HG03196 (cell line): Measurements from ENCODE around the gene TGFBR1.
"Not testable (repeated sequence)": the region's sequence is repeated elsewhere in the genome, so short reads cannot be mapped to it uniquely, and the experiment has no call there.

ENCODE experiments used
- ATAC-seq: cut with Tn5 transposase; IDR thresholded peaks from one replicate; pipeline ENCODE4 v1.9.1; 2021; ENCODE audit not compliant: unreplicated experiment

TGFBR1 gene

DNA sequence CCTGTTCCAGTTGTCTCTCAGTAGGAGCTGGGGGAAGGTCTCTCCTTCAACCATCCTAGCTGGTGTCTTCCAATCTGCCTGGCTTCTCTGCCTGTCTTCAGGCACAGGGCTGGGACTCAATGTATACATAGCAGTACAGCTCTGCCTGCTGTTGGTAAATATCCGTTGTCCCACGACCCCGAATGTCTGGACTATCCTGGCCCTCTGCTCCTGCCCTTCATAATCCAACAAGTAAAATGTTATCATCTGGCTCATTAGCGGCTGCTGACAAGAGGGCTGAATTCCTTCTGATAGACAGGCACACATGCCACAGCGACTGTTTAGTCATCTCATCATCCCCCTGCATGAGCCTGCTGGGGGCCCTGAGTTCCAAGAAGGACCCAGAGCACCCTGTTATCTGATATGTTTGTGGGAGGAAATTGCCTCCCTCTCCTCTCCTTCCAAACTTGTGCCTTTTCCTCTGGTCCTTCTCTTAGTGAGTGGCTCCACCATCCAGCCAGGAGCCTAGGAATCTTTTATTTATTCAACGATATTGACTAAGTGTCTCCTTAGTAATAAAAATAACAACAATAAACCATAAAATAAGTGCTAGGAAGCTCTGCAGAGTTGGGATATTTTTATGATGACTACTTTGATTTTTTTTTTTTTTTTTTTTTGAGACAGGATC, 29.5 kb upstream of the TGFBR1 start:
- no peak for ATAC-seq

DNA sequence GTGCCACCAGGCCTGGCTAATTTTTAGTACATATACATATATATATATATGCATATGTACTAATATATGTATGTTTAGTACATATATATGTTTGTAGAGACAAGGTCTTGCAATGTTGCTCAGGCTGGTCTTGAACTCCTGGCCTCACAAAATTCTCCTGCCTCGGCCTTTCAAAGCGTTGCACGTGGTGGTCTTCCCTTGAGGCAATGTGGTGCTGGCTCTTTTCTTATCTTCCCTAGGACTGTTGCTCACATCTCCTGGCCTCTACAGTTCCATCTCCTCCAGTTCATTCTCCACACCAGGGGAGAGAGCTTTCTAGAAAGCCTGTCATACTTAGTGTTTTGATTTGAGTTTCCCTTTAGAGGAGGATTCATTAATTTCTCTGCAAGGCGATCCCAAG, 28.9 kb upstream of the TGFBR1 start:
- no peak for ATAC-seq

DNA sequence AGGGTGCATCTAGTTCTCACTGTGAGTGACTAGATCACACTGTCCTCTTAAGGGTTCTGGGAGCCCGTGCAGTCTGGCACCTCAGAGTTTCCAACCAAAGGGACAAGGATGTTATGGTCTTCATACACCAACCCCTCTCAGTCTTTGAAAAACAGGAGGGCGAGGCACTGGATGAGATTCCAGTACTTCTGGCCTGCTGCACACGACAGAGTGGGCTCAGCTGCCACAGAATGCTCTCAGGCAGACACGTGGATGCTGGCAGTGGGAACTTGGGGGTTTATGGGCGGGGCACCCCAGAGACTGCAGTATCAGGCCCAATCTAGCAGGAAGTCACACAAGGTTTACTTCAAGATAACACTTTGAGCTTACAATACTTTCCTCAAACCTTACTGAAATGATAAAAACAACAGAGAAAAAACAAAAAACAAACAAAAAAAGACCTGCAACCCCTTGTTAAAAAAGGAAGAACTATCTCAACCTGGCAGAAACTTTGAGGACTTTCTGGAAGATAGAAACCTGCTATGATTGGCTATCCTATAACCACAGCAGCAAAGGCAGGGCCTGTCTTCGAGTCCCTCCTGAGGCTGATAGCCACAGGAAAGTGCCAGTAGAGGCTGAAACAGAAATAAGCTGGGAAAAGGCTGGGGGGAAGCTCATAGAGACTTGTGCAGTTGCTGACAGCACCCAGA, 28.3 kb upstream of the TGFBR1 start:
- no peak for ATAC-seq

DNA sequence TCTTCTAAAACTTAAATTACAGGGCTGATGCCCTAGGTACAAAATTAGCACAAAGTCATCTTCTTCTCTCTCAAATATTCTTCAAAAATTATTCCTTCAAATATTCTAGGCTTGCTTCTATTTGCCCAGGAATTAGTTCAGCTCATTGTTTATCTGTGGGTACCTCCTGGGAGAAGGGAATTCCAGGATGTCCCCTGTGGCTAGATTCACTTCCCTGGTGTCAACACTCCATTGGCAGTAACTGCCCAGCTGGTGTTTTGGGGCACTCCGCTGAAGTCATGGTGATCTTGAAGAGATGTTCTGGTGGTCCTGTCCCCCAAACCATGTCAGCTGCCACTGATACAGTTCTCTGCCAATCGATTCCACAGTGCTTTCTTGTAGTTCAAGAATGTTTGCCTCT, 26.2 kb upstream of the TGFBR1 start:
- no peak for ATAC-seq

DNA sequence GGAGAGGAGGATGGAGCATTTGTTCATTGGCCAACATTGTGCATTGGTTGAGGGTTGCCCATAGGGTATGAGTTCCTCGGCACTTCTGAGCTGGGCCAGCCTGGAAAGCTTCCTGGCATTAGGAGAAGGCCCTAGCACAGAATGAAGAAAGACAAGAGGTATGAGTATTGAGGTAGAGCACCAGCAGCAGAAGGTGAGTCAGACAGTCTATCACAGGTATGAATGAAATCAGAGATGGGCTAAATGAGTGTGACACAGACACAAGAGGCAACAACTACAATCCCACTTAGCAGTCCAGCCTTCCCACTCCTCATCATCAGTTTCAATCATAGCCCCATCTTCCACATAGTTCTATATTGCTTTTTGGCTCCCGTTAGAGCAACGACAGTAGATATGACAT, 25.4 kb upstream of the TGFBR1 start:
- no peak for ATAC-seq

DNA sequence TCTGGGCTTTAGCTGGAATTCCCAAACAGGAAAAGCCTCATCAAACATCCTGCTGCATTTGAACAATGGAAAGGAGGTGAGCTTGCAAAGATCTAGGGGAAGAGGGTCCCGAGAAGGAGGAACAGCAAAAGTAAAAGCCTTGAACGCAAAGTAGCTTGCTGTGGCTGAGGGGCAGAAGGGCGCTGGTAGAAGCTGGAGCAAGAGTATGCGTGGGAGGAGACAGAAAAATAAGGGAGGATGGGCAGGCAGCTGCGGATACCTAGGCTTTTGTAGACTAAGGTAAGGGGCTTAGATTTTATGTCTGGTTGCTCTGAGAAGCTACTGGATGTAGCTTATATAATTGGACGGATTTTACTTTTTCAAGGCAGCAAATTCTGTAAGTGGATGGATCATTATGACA, 21.9 kb upstream of the TGFBR1 start:
- no peak for ATAC-seq

DNA sequence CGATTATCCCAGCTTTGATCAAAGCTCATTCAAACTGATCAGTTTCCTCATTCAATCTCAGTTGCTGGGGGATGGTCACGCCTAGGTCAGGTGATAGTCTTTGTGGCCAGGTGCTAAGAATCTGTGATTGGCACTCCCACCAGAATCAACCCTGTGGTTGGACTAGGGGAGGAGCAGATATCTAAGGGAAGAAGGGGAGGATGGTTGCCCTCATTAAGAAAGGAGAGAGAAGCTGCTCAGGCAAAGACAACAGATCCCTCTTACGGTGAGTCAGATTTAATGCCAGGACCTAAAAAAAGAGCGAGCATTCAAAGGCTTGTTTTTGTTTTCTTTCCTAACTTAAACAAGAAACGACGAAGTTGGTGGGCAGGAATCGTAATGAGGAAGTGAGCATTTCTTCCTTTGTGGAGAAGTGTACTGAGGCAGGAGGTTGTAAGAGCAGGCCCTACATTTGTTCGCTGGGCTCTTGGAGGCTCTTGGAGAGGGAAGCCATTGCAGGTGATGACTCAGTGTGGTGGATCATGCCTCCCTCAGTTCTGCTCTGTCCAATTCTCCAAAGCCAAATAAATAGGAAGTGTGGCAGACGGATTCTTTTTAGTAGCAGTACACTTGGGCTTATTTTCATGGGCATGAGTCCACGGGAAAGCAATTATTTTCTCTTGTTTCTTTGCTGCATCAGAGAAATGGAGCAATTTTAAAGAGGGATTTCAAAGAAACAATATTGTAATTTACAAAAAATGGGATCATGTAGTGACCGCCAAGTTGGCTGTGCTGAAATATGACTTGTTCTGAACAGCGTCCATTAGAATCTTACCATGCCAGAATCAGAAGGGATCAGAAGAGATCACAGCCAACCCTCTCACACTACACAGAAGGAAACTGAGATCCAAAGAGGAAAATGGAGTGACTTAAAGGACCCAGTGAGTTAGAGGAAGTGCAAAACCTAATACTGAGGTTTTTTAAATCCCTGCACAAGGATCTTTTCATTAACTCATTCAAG, 18.7 kb upstream of the TGFBR1 start:
- no peak for ATAC-seq

DNA sequence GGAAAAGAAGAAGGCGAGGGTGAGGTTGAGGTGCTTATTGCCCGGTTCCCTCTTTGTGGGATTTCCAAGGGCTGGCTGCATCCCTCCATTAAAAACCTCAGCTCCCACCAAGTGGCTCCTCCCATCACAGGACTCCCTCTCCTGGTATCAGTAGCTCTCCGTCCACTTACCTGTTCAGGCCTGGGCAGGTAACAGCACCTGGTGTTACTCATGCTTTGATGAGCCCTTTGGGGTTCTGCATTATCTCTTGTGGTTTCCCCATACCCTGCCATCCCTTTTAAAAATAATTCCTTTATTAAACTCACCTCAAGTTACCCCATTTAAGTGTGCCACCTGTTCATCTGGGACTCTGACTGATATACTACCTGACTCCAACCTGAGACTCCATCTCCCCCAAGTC, 17.5 kb upstream of the TGFBR1 start:
- ATAC-seq, result no peak

DNA sequence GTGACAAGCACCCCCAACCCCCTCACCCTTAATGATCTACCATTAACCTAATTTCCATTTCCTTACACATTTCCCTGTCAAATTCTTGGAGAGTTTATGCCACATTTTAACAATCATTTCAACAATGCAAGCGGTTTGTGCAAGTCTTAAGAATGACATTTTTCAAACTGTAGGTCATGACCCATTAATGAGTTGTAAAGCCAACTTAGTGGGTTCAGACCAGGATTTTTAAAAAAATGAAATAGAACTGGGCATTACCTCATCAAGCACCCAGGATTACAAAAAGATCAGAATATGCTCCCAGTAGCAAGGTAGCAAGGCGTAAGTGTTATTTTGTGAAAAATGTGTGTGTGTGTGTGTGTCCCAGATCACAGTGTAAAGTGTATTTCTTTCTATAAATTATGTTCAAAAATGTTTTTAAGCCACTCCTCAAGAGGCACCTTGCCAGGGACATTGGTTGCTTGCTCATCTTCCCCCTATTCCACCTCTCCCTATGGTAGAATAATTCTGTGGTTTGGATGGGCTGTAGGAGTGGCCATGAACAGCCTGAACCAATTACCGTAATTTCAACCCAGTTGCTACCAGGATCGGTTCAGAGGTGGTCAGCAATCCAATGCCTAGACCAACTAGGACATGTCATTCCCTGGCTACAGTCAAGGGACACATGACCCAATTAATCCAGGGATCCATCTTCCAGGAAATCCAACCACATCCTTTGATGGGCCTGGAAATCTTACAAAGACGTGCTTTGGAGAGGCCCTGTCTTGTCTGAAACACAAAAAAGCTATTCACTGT, 14.4 kb upstream of the TGFBR1 start:
- ATAC-seq, result no peak

DNA sequence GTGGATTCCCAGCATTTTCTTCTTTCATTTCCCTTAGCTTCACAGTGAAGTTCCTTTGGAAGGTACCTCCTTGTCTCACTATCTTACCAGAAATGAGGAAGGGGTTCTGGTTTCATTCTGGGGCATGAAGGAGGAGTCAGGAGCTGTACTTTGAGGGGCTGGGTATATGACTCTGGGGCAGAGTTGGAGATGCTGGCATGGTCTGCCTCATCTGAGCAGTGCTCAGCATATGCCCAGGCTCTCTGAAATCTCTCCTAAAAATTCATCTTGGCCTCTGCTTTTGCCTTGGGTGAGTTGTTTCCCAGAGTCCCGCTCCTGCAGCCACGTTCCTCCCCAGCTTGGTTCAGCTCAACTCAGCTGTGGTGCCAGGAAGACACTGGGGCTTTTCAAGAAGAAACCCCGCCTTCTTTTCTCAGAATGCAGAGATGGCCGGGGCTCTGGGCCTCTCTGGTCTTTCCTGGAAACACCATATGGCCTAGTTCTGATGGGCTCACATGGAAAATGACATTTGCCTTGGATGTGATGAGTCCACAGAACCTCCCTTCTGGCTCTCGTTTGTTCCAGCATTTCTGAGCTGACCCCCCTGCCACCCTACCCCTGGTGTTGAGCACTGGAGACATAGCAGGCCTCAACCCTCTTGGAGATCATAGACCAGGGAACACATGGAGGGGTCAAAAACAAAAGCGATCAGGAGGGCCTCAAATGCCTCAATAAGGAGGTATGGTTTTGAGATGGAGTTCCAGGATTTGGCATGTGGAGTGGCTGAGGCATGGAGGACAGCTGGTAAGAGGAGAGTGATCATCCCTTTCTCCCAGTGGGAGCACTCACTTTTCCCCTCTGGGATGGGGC, 12.0 kb upstream of the TGFBR1 start:
- no peak for ATAC-seq

DNA sequence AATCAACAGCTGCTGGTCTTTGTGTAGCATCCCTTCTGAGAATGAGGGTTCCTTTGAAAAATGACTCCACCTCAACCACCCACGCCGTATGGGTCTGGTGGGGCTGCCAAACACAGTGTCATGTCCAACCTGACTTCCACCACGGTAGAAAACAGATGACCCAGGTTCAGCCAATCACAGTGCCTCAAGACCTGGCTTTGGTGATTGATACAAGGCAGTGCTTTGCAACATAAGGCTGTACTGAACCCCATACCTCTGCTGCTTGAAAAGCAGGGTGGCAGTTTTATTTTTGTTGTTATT, 11.5 kb upstream of the TGFBR1 start:
- ATAC-seq, result no peak

DNA sequence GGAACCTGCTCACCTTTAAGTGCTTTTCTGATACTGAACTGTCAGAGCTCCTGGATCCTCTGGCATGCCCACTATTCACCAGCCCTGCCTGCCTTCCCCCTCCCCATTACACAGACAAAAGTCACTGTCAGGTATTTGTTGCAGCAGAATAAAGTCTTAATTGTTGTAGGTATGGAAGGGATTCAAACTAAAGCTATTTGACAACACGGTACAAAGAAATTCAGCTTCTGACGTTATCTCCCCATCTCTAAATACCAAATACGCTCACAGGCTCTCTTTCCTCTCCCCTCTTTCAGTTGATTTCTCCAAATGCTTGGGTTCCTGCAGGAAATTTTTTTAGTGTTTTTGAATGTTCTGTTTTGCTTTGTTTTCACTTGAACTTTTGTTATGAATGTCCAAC, 9.3 kb upstream of the TGFBR1 start:
- ATAC-seq, result no peak

DNA sequence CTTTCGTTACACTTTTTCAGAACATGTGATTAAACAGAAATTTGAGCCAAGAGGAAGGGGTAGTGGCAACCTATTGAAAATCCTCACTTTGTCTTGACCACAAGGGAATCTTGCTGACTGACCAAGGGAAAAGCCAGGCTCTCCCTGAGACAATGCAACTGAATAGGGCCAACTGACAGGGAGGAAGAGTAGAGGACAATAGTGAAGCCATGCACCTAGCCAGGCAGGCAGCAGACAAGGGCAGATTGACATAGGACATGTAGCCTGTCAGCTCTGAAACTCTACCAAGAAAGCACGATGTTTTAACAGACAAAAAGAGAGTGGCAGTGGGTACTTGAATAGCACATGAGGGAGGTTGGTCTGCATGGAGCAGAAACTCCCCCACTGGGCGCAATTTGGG, 8.5 kb upstream of the TGFBR1 start:
- no peak for ATAC-seq

DNA sequence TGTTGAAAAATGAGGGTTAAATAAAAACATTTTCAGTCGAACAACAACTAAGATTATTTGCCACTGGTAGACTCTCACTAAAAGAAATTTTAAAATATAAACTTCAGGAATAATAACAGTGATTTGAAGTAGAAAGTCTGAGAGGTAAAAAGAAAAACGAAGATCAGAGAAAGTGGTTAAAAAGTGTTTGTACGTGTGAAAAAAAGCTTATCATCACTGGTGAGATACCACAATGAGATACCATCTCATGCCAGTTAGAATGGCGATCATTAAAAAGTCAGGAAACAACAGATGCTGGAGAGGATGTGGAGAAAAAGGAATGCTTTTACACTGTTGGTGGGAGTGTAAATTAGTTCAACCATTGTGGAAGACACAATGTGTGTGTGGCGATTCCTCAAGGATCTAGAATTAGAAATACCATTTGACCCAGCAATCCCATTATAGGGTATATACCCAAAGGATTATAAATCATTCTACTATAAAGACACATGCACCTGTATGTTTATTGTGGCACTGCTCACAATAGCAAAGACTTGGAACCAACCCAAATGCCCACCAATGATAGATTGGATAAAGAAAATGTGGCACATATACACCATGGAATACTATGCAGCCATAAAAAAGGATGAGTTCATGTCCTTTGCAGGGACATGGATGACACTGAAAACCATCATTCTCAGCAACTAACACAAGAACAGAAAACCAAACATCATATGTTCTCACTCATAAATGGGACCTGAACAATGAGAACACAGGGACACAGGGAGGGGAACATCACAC, 4.9 kb upstream of the TGFBR1 start:
- ATAC-seq, result not testable (repeated sequence)

DNA sequence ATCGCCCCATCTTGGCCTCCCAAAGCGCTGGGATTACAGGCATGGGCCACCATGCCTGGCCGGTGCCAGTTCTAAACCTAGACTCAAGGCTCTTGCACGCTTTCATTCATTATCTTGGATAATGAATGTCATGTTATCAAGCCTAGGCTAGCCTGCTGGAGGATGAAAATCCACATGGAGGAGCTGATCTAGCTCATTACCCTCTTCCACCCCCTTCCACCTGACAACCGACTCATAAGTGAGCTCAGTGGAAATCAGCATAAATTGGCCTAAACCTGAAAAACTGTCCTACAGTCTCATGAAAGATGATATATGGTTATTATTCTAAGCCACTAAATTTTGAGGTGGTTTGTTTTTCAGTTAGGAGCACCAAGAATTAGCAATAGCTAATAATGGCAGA, 3.6 kb upstream of the TGFBR1 start:
- no peak for ATAC-seq

DNA sequence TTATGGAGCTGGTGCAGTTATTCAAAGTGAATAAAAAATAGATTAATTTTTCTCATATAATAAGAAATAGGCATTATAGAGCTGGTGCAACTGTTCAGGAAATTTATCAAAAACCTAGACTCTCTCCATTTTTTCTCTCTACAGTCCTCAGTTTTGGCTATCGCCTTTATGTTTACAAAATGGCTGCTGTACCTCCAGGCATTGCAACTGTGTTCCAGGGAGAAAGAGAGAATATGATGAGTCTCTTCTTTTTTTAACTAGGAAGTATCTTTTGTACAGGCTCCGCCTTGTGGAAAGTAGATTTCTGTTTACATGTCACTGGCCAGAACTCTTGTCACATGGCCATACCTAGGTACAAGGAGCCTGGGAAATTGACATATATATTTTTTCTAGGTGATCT, 3.1 kb upstream of the TGFBR1 start:
- ATAC-seq, result no peak

DNA sequence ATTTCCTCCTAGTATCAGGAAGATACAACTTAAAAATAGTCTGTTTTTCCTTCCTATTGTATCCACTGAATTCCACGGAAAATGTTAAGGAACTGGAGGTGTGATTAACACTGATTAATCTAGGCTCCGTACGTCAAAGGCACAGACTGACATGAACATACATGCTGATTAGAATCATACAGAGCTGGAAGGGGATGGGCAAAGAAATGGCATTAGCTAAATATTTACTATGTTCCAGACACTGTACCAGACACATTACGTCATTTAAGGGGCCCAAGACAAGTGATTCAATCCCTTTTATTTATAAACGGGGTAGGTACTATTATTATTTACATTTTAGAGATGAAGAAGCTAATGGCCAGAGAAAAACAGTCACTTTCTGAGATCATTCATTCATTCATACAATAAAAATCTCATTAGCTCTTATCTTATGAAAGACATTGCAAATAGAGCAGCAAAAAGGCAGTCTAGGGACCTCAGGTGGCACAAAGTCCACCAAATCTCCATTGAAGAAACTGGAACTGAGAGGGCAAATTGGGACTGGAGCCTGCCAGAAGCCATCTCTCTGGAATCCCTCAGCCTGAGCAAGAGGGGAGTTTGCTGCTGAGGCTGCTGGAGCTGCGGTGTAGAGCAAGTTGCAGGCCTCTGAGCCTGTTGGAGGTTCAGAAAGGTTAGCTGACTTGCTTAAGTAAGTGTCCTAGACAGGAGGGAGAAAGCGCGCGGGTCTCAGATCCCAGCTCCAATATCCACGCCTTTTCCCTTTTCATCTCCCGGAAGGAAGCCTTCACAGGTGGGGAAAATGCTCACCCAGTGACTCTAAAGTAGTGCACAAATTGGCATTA, 1.6 kb upstream of the TGFBR1 start:
- ATAC-seq, result no peak

DNA sequence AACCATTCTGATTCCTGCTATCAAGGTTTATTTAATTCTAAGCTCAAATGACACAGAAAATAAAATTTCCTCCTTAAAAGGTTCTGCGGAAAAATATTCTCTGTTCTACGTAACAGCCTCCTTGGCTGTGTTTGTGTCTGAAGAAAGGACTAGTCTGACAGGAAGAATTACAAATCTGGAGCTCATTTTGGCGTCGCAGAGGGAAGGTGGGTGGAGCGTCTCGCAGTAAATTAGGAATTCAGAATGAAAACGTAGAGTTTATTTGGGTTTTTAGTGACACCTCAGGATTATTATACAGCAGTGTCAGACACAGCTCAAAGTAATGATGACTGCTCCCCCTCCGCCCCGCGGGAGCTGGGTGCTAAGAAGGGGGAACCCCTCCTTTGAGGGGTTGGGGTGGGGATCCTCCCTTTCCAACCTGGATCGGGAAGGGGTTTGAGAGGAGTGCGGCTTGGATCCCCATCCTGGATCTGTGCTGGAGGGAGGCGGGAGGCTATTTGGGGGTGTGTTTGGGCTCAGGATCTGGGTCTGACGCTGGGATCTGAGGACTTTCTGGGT, 933 bp upstream of the TGFBR1 start:
- no peak for ATAC-seq
